WTC11 (cell line): ENCODE results near the gene PPP1R16B.

ENCODE experiments used
- ARID4B ChIP-seq: sonication (generic); formaldehyde crosslinking; IDR thresholded peaks from 2 replicates; pipeline ENCODE4 v1.8.0; 2023; ENCODE audit warnings: missing genetic modification reagents, mild to moderate bottlenecking, borderline replicate concordance
- ATF3 ChIP-seq: sonication (generic); formaldehyde crosslinking; conservative IDR thresholded peaks from 2 replicates; pipeline ENCODE4 v1.8.1; 2022; ENCODE audit warnings: mild to moderate bottlenecking, missing genetic modification reagents
- CBFB ChIP-seq: sonication (generic); formaldehyde crosslinking; IDR thresholded peaks from 2 replicates; pipeline ENCODE4 v1.8.1; 2022; ENCODE audit warnings: mild to moderate bottlenecking, low read depth, missing genetic modification reagents
- CREB1 ChIP-seq: sonication (generic); formaldehyde crosslinking; IDR thresholded peaks from 2 replicates; pipeline ENCODE4 v1.8.0; 2023; ENCODE audit warnings: mild to moderate bottlenecking, missing genetic modification reagents
- CTCF ChIP-seq: fragments of 200-600 bp; IDR thresholded peaks from 2 replicates; pipeline ENCODE4 v1.8.0; 2022; ENCODE audit warnings: antibody characterized with exemption
- ELF4 ChIP-seq: sonication (generic); formaldehyde crosslinking; IDR thresholded peaks from 2 replicates; pipeline ENCODE4 v1.8.1; 2022; ENCODE audit warnings: low read depth, mild to moderate bottlenecking, moderate library complexity, missing genetic modification reagents
- FOXK1 ChIP-seq: sonication (generic); formaldehyde crosslinking; IDR thresholded peaks from 2 replicates; pipeline ENCODE4 v1.8.0; 2022; ENCODE audit warnings: mild to moderate bottlenecking, moderate library complexity, missing genetic modification reagents
- JUN ChIP-seq: sonication (generic); formaldehyde crosslinking; IDR thresholded peaks from 2 replicates; pipeline ENCODE4 v1.8.0; 2023; ENCODE audit warnings: mild to moderate bottlenecking, missing genetic modification reagents
- NFE2L1 ChIP-seq: sonication (generic); formaldehyde crosslinking; IDR thresholded peaks from 2 replicates; pipeline ENCODE4 v1.8.1; 2023; ENCODE audit warnings: missing genetic modification reagents
- NFYB ChIP-seq: sonication (generic); formaldehyde crosslinking; conservative IDR thresholded peaks from 2 replicates; pipeline ENCODE4 v1.8.0; 2022; ENCODE audit warnings: low read depth, missing genetic modification reagents
- SMAD4 ChIP-seq: sonication (generic); formaldehyde crosslinking; IDR thresholded peaks from 2 replicates; pipeline ENCODE4 v1.8.0; 2022; ENCODE audit warnings: mild to moderate bottlenecking, missing genetic modification reagents
- SP1 ChIP-seq: sonication (generic); formaldehyde crosslinking; conservative IDR thresholded peaks from 2 replicates; pipeline ENCODE4 v1.8.1; 2022; ENCODE audit warnings: missing genetic modification reagents
- USF2 ChIP-seq: sonication (generic); formaldehyde crosslinking; IDR thresholded peaks from 2 replicates; pipeline ENCODE4 v1.8.1; 2023; ENCODE audit warnings: mild to moderate bottlenecking, missing genetic modification reagents, moderate library complexity
- ZNF138 ChIP-seq: sonication (generic); formaldehyde crosslinking; conservative IDR thresholded peaks from 2 replicates; pipeline ENCODE4 v1.8.1; 2022; ENCODE audit warnings: mild to moderate bottlenecking, moderate library complexity, missing genetic modification reagents

- TF ChIP-seq CTCF = no peak
- TF ChIP-seq FOXK1 (CRISPR knock-in tag) = no peak
- no peak for TF ChIP-seq ARID4B (CRISPR knock-in tag)
- no peak for TF ChIP-seq NFYB (CRISPR knock-in tag)
- no peak for TF ChIP-seq SP1 (CRISPR knock-in tag)
- no peak for TF ChIP-seq JUN (CRISPR knock-in tag)
- no peak for TF ChIP-seq USF2 (CRISPR knock-in tag)
- no peak for TF ChIP-seq SMAD4 (CRISPR knock-in tag)
- no peak for TF ChIP-seq ATF3 (CRISPR knock-in tag)
- TF ChIP-seq CREB1 (CRISPR knock-in tag) = no peak
- TF ChIP-seq ELF4 (CRISPR knock-in tag) = no peak
- TF ChIP-seq NFE2L1 (CRISPR knock-in tag) = no peak
- no peak for TF ChIP-seq CBFB (CRISPR knock-in tag)
- TF ChIP-seq ZNF138 (CRISPR knock-in tag) = no peak
Observed at GRCh38 chr20:38896009-38896594, 90.6 kb downstream of the PPP1R16B start.
